Mucosa of descending colon (tissue), 3 donors: Measurements from ENCODE around the gene CYP4F22. TPM values are rescaled to one million over a fixed set of nuclear protein-coding genes. Genes with fewer than 3 reads are reported as not detected.

Experiments
- ATAC-seq: fragments of 200-7000 bp; cut with Tn5 transposase; one replicate; pipeline ENCODE4 v1.9.1; 2020; ENCODE audit warnings: mild to moderate bottlenecking, moderate library complexity
- DNase-seq, 3 donors: peaks; one replicate each; pipeline ENCODE4 v3.0.0-alpha.2; 2020
- H3K36me3 ChIP-seq: fragments of 200-600 bp; one replicate; pipeline ENCODE4 v1.8.0; 2021; ENCODE audit warnings: low read depth, mild to moderate bottlenecking
- H3K4me1 ChIP-seq: fragments of 200-600 bp; one replicate; pipeline ENCODE4 v1.8.0; 2021; ENCODE audit warnings: low read depth, mild to moderate bottlenecking
- H3K4me3 ChIP-seq: fragments of 200-600 bp; one replicate; pipeline ENCODE4 v1.8.0; 2021; ENCODE audit warnings: mild to moderate bottlenecking
- H3K9me3 ChIP-seq: fragments of 200-600 bp; one replicate; pipeline ENCODE4 v1.8.0; 2021; ENCODE audit warnings: mild to moderate bottlenecking
- intact Hi-C, 2 donors: fragments of 100-400 bp; cut with DNase I in 1 of 2; cut with micrococcal nuclease in 1 of 2; formaldehyde crosslinking; loops; one replicate each; pipeline versions ENCODE4 v1.11.0 to v1.11.1; 2022; cut with DNase I, micrococcal nuclease
- total RNA-seq, 3 donors: library from RNA; stranded (reverse); fragmentation: NEBNext Ultra II Directional in 2 of 3; extraction: Animal tissue kit (Norgen Biotek cat#: 25700) in 2 of 3; gene quantifications; one replicate each; pipeline versions ENCODE4 v1.2.1 to v1.2.4, GENCODE V29; 2021 to 2023
- TF ChIP-seq, protein P1 (sequence below): fragments of 200-600 bp; IDR thresholded peaks from one replicate; pipeline ENCODE4 v1.8.0; 2022; ENCODE audit warnings: antibody characterized with exemption, mild to moderate bottlenecking
- donor health status: DM: no; HTN: no; CAD: no; lungs with moderate emphysema.
- donor health status: DM: no; HTN: no; CAD: no.
- donor health status: DM: no; HTN: yes; CAD: no.

CYP4F22 gene
- total RNA-seq, 3 donors from 2014 or later = 0.12 to 0.19 TPM; not detected in 1

DNA sequence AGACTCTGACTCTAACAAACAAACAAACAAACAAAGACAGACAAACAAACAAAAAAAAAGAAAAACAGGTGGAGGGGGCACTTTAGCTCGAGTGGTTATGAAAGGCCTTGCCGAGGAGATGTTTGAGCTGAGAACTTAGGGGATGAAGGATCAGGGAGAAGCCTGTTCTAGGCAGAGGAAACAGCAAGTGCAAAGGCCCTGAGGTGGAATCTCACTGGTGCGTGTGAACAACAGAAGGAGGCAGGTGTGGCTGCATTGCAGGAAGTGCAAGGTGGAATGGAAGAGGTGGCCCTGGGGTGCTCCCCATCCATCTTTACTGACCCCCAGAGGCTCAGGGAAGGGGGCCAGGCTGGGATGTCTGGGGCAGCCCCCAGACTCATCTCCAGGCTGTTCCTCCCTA lies 41.9 kb downstream of the CYP4F22 start:
- Histone ChIP-seq H3K36me3 (no peaks in the 10 kb centered on the region), H3K4me3 (no peak overlapping the region), H3K4me1 (peaks cover 6% of the 10 kb centered on the region), H3K9me3 (no peaks in the 10 kb centered on the region)
- intact Hi-C loops = loop anchor here in 1 of 2 donors (10.0 kb wide), 1 partner anchor 455 kb away; no protein-coding TSS in a partner anchor
- ATAC-seq (no peak), DNase-seq (no peak)
- TF ChIP-seq, protein P1, sequence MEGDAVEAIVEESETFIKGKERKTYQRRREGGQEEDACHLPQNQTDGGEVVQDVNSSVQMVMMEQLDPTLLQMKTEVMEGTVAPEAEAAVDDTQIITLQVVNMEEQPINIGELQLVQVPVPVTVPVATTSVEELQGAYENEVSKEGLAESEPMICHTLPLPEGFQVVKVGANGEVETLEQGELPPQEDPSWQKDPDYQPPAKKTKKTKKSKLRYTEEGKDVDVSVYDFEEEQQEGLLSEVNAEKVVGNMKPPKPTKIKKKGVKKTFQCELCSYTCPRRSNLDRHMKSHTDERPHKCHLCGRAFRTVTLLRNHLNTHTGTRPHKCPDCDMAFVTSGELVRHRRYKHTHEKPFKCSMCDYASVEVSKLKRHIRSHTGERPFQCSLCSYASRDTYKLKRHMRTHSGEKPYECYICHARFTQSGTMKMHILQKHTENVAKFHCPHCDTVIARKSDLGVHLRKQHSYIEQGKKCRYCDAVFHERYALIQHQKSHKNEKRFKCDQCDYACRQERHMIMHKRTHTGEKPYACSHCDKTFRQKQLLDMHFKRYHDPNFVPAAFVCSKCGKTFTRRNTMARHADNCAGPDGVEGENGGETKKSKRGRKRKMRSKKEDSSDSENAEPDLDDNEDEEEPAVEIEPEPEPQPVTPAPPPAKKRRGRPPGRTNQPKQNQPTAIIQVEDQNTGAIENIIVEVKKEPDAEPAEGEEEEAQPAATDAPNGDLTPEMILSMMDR = no peak

- intact Hi-C loops = loop anchor here in 1 of 2 donors (10.0 kb wide), 1 partner anchor 456 kb away; no protein-coding TSS in a partner anchor
- Histone ChIP-seq H3K4me3 (no peak overlapping the region), H3K36me3 (no peaks in the 10 kb centered on the region), H3K4me1 (peaks cover 11% of the 10 kb centered on the region), H3K9me3 (no peaks in the 10 kb centered on the region)
- DNase-seq (peak in 1 of 3 donors; percentile 13), ATAC-seq (no peak)
- TF ChIP-seq, protein P1 = no peak
These were observed 42.6 kb downstream of the CYP4F22 start for GRCh38 chr19:15550929-15551292.

GRCh38 chr19:15551293-15552004 lies 43.1 kb downstream of the CYP4F22 start:
- DNase-seq (peak; percentile 38 to 72 (median 55)), ATAC-seq (peak; percentile 46)
- Histone ChIP-seq H3K4me1 (peaks cover 16% of the 10 kb centered on the region), H3K36me3 (no peaks in the 10 kb centered on the region), H3K9me3 (no peaks in the 10 kb centered on the region), H3K4me3 (no peak overlapping the region)
- intact Hi-C loops = loop anchor here in 1 of 2 donors (10.0 kb wide), 1 partner anchor 457 kb away; no protein-coding TSS in a partner anchor
- TF ChIP-seq, protein P1 = no peak

DNA sequence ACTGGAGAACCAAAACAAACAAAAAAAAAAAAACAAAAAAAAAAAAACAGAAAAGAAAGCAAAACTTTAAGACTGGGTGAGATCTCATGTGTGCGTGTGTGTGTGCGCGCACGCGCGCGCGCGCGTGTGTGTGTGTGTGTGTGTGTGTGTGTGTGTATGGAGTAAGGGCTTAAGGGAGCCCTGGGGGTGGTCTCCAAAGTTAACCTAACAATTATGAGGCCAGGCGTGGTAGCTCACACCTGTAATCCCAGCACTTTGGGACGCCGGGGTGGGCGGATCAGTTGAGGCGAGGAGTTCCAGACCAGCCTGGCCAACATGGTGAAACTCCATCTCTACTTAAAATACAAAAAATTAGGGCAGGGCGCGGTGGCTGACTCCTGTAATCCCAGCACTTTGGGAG lies 46.7 kb downstream of the CYP4F22 start:
- intact Hi-C loops = loop anchor here (5.0 to 10.0 kb wide), 3 partner anchors 378 to 460 kb away; no protein-coding TSS in a partner anchor
- TF ChIP-seq, protein P1 = no peak
- DNase-seq = no peak
- no peak for ATAC-seq
- no peaks in the 10 kb centered on the region for H3K36me3 ChIP-seq
- H3K9me3 ChIP-seq = no peaks in the 10 kb centered on the region
- H3K4me1 ChIP-seq = peaks cover 16% of the 10 kb centered on the region
- H3K4me3 ChIP-seq = no peak overlapping the region

DNA sequence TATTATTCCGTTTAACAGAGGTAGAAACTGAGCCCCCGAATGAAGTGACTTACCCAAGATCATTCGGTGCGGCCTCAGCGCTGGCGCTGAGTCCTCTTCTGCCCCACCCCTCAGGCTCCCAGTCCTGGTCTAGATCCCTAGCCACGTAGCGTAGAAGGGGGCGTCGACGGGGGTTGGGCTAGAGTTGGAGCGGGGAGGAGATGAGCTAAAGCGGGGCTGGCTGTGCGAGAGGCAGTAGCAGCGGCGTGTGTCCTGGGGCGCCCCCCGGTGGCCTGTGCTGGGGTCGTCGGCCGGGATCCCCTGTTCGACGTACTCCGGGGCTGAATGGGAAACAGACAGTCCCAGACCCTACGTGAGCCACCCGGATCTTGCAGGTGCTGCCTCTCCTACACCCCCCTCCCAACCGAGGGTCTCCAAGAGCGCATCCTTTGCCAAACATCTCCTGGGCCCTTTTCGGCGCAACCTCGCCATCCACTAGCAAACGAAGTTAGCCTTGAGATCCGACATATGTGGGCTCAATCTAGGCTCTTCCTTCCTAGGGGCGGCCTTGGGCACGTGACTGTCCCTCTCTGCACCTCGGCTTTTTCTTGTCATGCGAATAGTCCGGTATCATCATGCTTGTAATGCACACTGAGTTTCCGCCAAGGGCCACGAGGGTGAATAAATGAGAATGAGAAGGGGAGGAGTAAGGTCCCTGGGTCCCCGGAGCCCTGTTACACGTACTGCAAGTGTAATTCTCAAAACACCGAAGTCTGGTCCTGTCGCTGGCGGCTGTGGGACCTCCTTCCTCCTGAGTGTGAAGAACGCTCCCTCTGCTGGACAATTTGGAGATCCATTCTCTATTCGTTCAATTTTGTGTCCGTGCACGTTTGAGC lies 47.7 kb downstream of the CYP4F22 start:
- Histone ChIP-seq H3K36me3 (no peaks in the 10 kb centered on the region), H3K4me3 (no peak overlapping the region), H3K4me1 (peaks cover 16% of the 10 kb centered on the region), H3K9me3 (no peaks in the 10 kb centered on the region)
- TF ChIP-seq, protein P1 = peak; percentile 46
- peak; percentile 91 to 92 (median 91) for DNase-seq
- ATAC-seq = peak; percentile 96
- intact Hi-C loops = loop anchor here (5.0 to 10.0 kb wide), 3 partner anchors 379 to 461 kb away; no protein-coding TSS in a partner anchor
